Subcutaneous adipose tissue (tissue), 4 donors: ENCODE data around the gene GARRE1. TPM values are rescaled to one million over a fixed set of nuclear protein-coding genes. Genes with fewer than 3 reads are reported as not detected.

Experiments
- CTCF ChIP-seq: fragments of 450-650 bp; IDR thresholded peaks from one replicate; pipeline ENCODE4 v1.5.1; 2016; ENCODE audit warnings: low read depth, mild to moderate bottlenecking, control low read depth, antibody characterized with exemption, moderate library complexity
- total RNA-seq, 4 donors: library from RNA; depleted of rRNA; stranded (reverse); fragments of >200 nt; gene quantifications; one replicate each; pipeline ENCODE4 v1.1.0, GENCODE V29; 2016

GARRE1 gene
- 10 to 100 TPM; 20.9 to 49.7 (median 36.0) TPM for total RNA-seq

GRCh38 chr19:34254046-34254697 is at the start of gene GARRE1:
TSS of gene GARRE1 (plus strand) at chr19:34254554. CDS start at chr19:34300474, 45,920 bp downstream.
- TF ChIP-seq CTCF: no peak

- no peak for TF ChIP-seq CTCF
Measured at GRCh38 chr19:34208291-34208884, 46.0 kb upstream of the GARRE1 start.

- TF ChIP-seq CTCF: no peak
Measured at GRCh38 chr19:34209726-34210125, 44.6 kb upstream of the GARRE1 start.

GRCh38 chr19:34213283-34213682 is 41.1 kb upstream of the GARRE1 start:
- TF ChIP-seq CTCF: no peak

- TF ChIP-seq CTCF: no peak
Measured at GRCh38 chr19:34214040-34214439, 40.3 kb upstream of the GARRE1 start.

GRCh38 chr19:34215006-34215665 is 39.2 kb upstream of the GARRE1 start:
- no peak for TF ChIP-seq CTCF

- TF ChIP-seq CTCF: no peak
Measured at GRCh38 chr19:34215666-34216038, 38.7 kb upstream of the GARRE1 start.
